GM10266 (cell line): ENCODE measurements around the gene MGME1.
"Not testable (repeated sequence)": the region's sequence is repeated elsewhere in the genome, so short reads cannot be mapped to it uniquely, and the experiment has no call there.

Experiments
- DNase-seq: peaks from one replicate; pipeline ENCODE4 v3.0.0; 2012; ENCODE audit errors: extremely low spot score
- TF ChIP-seq, protein P1 (sequence below): IDR thresholded peaks from 2 replicates; pipeline ENCODE4 v1.5.1; 2012; ENCODE audit warnings: mild to moderate bottlenecking, low read depth; ENCODE audit not compliant: control insufficient read depth, insufficient read depth; ENCODE audit errors: missing control alignments

MGME1 gene

DNA sequence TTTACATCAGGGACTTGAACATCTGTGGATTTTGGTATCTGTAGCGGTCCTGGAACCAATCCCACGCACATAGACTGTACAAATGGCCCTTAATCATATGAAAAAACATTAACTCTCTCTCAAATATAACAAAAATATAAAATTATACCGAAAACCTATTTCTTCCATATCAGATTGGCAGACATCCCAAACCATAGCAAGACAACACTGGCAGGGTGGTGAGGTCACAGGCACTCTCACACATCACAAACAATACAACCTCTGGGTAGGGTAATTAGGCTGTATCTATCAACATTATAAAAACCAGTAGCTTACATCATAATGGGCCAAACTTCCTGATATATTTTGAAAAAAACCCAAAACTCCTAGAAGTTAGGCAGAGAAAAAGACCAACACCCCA, 48.0 kb downstream of the MGME1 start:
- TF ChIP-seq, protein P1, sequence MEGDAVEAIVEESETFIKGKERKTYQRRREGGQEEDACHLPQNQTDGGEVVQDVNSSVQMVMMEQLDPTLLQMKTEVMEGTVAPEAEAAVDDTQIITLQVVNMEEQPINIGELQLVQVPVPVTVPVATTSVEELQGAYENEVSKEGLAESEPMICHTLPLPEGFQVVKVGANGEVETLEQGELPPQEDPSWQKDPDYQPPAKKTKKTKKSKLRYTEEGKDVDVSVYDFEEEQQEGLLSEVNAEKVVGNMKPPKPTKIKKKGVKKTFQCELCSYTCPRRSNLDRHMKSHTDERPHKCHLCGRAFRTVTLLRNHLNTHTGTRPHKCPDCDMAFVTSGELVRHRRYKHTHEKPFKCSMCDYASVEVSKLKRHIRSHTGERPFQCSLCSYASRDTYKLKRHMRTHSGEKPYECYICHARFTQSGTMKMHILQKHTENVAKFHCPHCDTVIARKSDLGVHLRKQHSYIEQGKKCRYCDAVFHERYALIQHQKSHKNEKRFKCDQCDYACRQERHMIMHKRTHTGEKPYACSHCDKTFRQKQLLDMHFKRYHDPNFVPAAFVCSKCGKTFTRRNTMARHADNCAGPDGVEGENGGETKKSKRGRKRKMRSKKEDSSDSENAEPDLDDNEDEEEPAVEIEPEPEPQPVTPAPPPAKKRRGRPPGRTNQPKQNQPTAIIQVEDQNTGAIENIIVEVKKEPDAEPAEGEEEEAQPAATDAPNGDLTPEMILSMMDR, result no peak
- DNase-seq, result no peak

DNA sequence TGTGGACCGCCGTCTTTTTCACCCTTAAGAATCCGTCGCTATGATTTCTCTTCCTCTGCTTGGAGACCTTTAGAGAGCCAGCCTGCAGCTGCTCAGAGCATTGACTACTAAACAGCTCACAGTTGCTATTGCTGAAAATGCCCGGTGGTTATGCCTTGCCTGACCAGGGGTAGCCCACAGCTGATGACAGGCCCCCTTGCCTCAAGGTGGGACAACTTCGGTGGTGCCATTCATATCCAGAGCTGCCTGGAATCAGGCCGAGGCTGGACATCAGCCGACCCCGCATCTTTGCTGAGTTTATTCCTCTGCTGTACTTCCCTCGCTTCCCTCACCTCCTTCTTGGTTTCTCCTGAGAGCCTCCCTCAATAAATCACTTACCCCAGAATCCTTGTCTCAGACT, 49.3 kb downstream of the MGME1 start:
- no peak for DNase-seq
- TF ChIP-seq, protein P1, result no peak

DNA sequence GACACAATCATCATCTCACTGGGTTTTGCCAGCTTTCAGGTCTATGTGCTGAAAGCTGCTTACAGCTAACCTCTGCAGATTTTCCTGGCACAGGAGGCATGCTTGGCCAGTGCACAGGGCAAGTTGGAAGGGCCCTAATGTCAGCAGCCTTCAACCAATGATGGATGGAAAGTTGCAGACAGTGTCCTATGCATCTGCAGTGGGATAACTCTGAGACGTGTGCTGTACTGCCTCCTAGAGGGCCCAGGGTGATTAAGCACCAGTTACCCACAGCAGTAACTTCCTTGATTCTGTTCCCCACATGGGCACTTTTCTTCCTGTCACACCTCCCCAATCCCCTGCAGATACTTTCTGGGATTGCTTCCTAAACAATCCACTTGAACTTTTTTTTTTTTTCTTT, 50.2 kb downstream of the MGME1 start:
- peak; percentile 73 for DNase-seq
- TF ChIP-seq, protein P1, result peak; percentile 65

DNA sequence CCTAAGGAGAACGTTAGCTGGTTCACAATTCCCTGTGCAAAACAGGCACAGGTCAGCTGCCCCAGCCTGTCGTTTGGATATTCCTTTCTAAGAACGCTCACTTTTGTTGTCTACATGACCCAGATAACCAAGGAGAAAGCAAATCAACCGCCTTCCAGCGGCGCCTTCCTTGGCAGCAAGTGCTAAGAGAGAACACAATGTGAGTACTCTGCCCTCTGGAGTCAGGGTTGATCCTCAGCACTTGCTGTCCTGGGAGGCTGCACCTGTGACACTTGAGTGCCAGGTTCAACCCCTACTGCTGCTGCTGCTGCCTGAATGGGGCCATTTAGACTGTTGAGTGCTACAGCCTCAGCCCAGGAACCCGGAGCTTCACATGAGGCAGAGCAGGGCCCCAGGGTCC, 52.1 kb downstream of the MGME1 start:
- TF ChIP-seq, protein P1, result no peak
- no peak for DNase-seq

DNA sequence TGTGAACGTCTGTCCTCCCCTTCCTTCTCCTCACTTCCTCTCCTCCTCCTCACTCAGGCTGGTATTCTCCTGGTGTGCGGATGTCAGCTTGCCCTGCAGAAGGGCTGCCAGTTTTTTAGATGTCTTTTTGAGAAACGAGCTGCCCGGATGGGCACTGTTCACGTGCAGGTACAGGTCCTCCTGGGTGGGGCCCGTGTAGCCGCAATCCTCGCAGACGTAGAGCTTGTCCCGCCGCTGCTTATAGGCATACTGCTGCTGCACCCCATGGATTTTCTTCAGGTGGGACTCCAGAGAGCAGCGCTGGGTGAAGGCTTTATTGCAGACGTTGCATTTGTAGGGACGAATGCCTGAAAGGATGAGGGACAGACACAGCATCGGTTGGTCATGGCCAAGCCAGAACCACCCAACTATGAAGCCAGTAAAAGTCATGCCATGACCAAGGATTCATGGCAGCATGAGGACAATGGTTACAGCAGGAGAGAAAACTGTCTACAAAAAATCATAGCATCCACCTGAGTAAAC, 55.8 kb downstream of the MGME1 start:
- TF ChIP-seq, protein P1, result no peak
- DNase-seq, result no peak

DNA sequence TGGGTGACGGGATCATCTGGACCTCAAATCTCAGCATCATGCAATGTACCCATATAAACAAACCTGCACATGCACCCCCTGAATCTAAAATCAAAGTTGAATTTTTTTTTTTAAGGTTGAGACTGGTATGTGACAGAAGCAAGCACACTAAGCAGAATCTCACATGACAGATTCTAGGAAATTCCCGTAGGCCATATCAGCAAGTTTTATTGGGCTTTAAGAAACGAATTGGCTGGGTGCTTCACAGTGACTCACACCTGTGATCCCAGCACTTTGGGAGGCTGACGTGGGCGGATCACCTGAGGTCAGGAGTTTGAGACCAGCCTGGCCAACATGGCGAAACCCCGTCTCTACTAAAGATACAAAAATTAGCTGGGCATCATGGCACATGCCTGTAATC, 58.2 kb downstream of the MGME1 start:
- not testable (repeated sequence) for DNase-seq

DNA sequence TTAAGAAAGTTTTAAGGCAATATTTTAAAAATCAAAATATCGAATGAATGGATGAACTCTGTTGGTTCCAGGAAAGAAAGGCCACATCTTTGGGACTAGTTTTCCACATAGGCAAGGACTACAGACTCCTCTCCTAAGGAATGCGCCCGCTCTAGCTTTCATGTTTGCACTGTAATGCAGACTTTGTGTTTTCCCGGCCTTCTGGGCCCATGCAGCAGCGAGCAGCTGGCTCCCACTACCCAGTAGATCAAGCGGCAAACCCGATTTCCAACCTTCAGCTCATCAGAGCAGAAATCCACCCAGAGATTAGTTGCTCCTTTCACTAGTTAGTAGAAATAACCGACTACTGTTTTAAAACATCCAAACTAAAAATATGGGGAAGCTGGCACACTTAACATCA, 61.2 kb downstream of the MGME1 start:
- TF ChIP-seq, protein P1, result no peak
- DNase-seq, result no peak

DNA sequence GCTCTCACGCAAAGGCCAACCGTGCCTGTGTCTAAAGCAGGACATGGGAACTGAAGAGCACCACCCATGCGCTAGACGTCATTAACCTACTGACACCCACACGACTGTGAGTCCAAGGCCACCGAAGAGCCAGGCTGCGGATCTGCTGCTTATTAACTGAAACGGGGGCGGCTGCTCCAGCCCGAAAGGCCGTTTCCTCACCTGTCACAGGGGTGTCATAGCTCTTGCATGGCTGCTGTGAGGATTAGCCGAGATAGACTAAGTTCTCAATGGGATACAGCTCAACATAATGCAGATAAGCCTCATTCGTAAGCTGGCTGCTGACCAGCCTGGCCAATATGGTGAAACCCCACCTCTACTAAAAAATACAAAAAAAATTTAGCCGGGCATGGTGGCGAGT, 62.2 kb downstream of the MGME1 start:
- TF ChIP-seq, protein P1, result no peak
- no peak for DNase-seq
